GM12878 (cell line): ENCODE results near the gene LIX1L. TPM values are rescaled to one million over a fixed set of nuclear protein-coding genes. Genes with fewer than 3 reads are reported as not detected.

ENCODE experiments used
- ASH2L ChIP-seq: fragments of 300-600, 200-600 bp; sonication (generic); IDR thresholded peaks from 2 replicates; pipeline ENCODE4 v1.6.1; 2017; ENCODE audit warnings: low read depth, mild to moderate bottlenecking, borderline replicate concordance
- BMI1 ChIP-seq: fragments of 450-650 bp; IDR thresholded peaks from 2 replicates; pipeline ENCODE4 v1.6.1; 2016; ENCODE audit warnings: mild to moderate bottlenecking, moderate library complexity, borderline replicate concordance
- BRCA1 ChIP-seq: IDR thresholded peaks from 2 replicates; pipeline ENCODE4 v1.6.1; 2011; ENCODE audit warnings: low read depth, low read length, improper control_type of control experiment
- CHD1 ChIP-seq: IDR thresholded peaks from 2 replicates; pipeline ENCODE4 v1.6.1; 2012; ENCODE audit warnings: low read depth, low read length, improper control_type of control experiment
- CHD4 ChIP-seq: fragments of 200-600 bp; sonication (generic); IDR thresholded peaks from 2 replicates; pipeline ENCODE4 v1.6.1; 2016; ENCODE audit warnings: mild to moderate bottlenecking
- HDAC2 ChIP-seq: fragments of 200-600 bp; sonication (generic); IDR thresholded peaks from 2 replicates; pipeline ENCODE4 v1.6.1; 2017
- NBN ChIP-seq: fragments of 450-650 bp; IDR thresholded peaks from 2 replicates; pipeline ENCODE4 v1.6.1; 2016
- NR2F1 ChIP-seq: fragments of 450-650 bp; conservative IDR thresholded peaks from 2 replicates; pipeline ENCODE4 v1.6.1; 2017; ENCODE audit warnings: mild to moderate bottlenecking
- POU2F2 ChIP-seq: IDR thresholded peaks from 3 replicates; pipeline ENCODE4 v1.6.1; 2011; ENCODE audit warnings: low read depth, mild to moderate bottlenecking, low read length, borderline replicate concordance
- SKIL ChIP-seq: fragments of 450-650 bp; IDR thresholded peaks from 2 replicates; pipeline ENCODE4 v1.6.1; 2017; ENCODE audit warnings: mild to moderate bottlenecking, low read depth, inconsistent platforms; ENCODE audit not compliant: poor library complexity, severe bottlenecking
- SMAD1 ChIP-seq: fragments of 450-650 bp; IDR thresholded peaks from 2 replicates; pipeline ENCODE4 v1.6.1; 2018; ENCODE audit warnings: mild to moderate bottlenecking, low read depth; ENCODE audit not compliant: partially characterized antibody
- TAF1 ChIP-seq: IDR thresholded peaks from 2 replicates; pipeline ENCODE4 v1.6.1; 2011; ENCODE audit warnings: mild to moderate bottlenecking, low read depth, low read length, borderline replicate concordance
- ZNF384 ChIP-seq: IDR thresholded peaks from 2 replicates; pipeline ENCODE4 v1.6.1; 2012; ENCODE audit warnings: low read depth, mild to moderate bottlenecking, low read length, improper control_type of control experiment, borderline replicate concordance
- ZNF687 ChIP-seq: fragments of 450-650 bp; IDR thresholded peaks from 2 replicates; pipeline ENCODE4 v1.6.1; 2017; ENCODE audit warnings: mild to moderate bottlenecking, moderate library complexity
- ZSCAN29 ChIP-seq: fragments of 450-650 bp; IDR thresholded peaks from 2 replicates; pipeline ENCODE4 v1.6.1; 2017; ENCODE audit warnings: mild to moderate bottlenecking, moderate library complexity
- ZZZ3 ChIP-seq: IDR thresholded peaks from 2 replicates; pipeline ENCODE4 v1.6.1; 2011; ENCODE audit warnings: low read depth; ENCODE audit not compliant: control insufficient read depth, insufficient read length
- polyA plus RNA-seq, 11 experiments: library from polyadenylated mRNA; depleted of rRNA in 4 of 11; unstranded in 6 of 11; stranded (reverse) in 5 of 11; fragments of >200 nt; fragmentation: Nextera tagmentation in 4 of 11; fragmentation: Illumina TruSeq in 1 of 11; extraction: Ambion mirVana in 4 of 11; extraction: Trizol in 1 of 11; gene quantifications; 1 replicate in 1 of 11; 2 replicates in 10 of 11; pipeline versions ENCODE4 v1.2.1 to v1.2.3, GENCODE V29; 2011 to 2016; ENCODE audit warnings: inconsistent platforms in 2 of 11, missing spikeins in 2 of 11, low read depth in 1 of 11
- total RNA-seq, 4 experiments: library from RNA; depleted of rRNA in 3 of 4; stranded (reverse); fragments of >200 nt in 3 of 4; fragmentation: Illumina TruSeq in 1 of 4; extraction: Trizol in 1 of 4; gene quantifications; 2 replicates each; pipeline versions ENCODE4 v1.2.1 to v1.2.3, GENCODE V29; 2013 to 2021
- TF ChIP-seq, protein P1 (sequence below): IDR thresholded peaks from 2 replicates; pipeline ENCODE4 v1.6.1; 2011; ENCODE audit warnings: low read depth, low read length, improper control_type of control experiment, borderline replicate concordance
- TF ChIP-seq, protein P2 (sequence below): IDR thresholded peaks from 2 replicates; pipeline ENCODE4 v1.6.1; 2012; ENCODE audit warnings: low read depth, low read length, improper control_type of control experiment
- TF ChIP-seq, protein P3 (sequence below): fragments of 450-650 bp; formaldehyde crosslinking; IDR thresholded peaks from 2 replicates; pipeline ENCODE4 v1.4.0; 2020; ENCODE audit warnings: mild to moderate bottlenecking, moderate library complexity

Gene LIX1L
- total and polyA plus RNA-seq, 10 of the 15 experiments (the other 5 are each of a cell fraction or from before 2014, with no cell fraction given), result 5.5 to 48.2 (median 15.3) TPM

DNA sequence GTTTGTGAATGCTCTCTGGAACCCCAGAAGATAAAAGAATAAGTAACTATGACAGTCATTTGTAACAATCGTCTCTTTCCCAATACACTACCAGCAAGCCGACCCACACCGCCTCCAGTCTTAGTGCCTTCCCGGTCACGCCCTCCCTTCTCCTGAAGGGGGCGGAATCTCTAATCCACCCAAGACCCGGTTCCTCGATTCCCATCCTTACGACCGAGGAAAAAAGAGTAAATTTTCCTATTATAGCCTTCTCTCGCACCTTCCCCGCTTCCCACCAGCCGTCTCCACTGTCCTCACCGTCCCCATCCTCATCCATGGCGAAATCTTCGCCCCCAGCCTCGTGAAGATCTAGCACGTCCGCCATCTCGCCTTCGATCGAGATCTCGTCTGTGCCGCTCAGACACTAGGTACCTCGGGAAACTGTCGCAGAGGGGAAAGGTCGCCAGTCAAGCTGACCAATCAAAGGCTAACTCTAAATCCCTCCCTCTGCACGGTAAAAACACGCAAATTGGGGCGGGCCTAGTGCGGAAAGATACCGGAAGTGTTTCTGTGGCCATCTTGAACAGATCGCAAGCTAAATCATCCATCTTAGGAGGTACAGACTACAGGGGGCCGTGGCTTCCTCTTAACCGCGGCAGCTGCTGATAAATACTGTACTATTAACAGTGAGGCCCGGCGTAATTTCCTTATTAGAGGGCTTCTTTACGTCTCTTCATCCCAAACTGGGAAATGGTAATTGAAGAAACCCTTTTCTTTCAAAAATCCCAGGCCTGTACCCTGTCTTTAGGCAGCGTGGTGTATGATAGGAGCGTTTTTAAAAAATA lies 30.5 kb downstream of the LIX1L start, which contains the start of gene RBM8A (continued):
- TF ChIP-seq BMI1 (no peak), TAF1 (peak; percentile 85; the same call in 1 of the 2 replicates), CHD1 (peak; percentile 93; the same call in 1 of the 2 replicates), NR2F1 (peak; percentile 75; the same call in 1 of the 2 replicates), ZSCAN29 (no peak), SMAD1 (peak; percentile 93), ZNF384 (no peak), ZNF687 (peak; percentile 96), ZZZ3 (no peak), SKIL (peak; percentile 71), CHD4 (no peak), BRCA1 (no peak), HDAC2 (peak; percentile 65; the same call in 1 of the 2 replicates), POU2F2 (peak; percentile 89; the same call in 2 of the 3 replicates), NBN (peak; percentile 98), ASH2L (peak; percentile 61; the same call in 1 of the 2 replicates)
- TF ChIP-seq, protein P1, sequence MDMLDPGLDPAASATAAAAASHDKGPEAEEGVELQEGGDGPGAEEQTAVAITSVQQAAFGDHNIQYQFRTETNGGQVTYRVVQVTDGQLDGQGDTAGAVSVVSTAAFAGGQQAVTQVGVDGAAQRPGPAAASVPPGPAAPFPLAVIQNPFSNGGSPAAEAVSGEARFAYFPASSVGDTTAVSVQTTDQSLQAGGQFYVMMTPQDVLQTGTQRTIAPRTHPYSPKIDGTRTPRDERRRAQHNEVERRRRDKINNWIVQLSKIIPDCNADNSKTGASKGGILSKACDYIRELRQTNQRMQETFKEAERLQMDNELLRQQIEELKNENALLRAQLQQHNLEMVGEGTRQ, result no peak
- TF ChIP-seq, protein P2, sequence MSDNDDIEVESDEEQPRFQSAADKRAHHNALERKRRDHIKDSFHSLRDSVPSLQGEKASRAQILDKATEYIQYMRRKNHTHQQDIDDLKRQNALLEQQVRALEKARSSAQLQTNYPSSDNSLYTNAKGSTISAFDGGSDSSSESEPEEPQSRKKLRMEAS, result peak; percentile 82
- TF ChIP-seq, protein P3, sequence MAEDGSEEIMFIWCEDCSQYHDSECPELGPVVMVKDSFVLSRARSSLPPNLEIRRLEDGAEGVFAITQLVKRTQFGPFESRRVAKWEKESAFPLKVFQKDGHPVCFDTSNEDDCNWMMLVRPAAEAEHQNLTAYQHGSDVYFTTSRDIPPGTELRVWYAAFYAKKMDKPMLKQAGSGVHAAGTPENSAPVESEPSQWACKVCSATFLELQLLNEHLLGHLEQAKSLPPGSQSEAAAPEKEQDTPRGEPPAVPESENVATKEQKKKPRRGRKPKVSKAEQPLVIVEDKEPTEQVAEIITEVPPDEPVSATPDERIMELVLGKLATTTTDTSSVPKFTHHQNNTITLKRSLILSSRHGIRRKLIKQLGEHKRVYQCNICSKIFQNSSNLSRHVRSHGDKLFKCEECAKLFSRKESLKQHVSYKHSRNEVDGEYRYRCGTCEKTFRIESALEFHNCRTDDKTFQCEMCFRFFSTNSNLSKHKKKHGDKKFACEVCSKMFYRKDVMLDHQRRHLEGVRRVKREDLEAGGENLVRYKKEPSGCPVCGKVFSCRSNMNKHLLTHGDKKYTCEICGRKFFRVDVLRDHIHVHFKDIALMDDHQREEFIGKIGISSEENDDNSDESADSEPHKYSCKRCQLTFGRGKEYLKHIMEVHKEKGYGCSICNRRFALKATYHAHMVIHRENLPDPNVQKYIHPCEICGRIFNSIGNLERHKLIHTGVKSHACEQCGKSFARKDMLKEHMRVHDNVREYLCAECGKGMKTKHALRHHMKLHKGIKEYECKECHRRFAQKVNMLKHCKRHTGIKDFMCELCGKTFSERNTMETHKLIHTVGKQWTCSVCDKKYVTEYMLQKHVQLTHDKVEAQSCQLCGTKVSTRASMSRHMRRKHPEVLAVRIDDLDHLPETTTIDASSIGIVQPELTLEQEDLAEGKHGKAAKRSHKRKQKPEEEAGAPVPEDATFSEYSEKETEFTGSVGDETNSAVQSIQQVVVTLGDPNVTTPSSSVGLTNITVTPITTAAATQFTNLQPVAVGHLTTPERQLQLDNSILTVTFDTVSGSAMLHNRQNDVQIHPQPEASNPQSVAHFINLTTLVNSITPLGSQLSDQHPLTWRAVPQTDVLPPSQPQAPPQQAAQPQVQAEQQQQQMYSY (CRISPR knock-in tag), result no peak
